ENCODE results near the gene KRT82.
"Not testable (repeated sequence)": the region's sequence is repeated elsewhere in the genome, so short reads cannot be mapped to it uniquely, and the experiment has no call there.

The KRT82 gene

DNA sequence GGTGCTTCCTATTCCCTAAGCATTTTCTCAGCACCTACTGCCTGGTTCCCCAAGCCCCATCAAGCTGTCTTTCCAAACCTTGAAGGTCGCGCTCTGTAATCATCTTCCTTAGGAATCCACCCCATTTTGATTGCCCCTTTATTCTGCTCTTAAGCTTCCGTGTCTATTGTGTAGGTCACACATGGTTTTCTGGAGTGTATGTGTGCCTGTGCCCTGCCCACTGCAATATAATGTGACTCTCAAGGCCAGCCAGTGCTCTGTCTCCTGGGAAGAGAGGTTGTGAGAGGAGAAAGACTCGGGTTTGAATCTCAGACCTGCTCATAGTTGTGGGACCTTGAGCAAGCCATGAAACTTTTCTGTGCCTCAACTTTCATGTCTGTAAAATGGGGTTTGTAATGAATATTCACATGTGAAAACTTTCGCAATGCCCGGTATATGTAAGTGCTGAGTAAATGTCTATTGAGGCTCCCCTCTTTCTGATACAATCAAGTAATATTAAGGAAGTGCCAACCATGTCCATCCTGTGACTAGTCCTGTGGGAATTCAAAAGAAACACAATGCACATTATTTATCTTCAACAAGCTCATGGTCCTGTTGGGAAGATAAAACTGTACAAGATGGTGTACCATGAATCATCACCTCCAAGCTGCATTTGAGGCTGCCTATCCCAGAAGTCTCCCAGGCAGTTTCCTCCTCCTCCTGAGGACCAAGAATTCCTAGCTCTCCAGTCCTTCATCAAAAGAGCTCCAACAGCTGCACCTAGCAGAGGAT lies 28.8 kb upstream of the KRT82 start:
- no peak for DNase-seq

DNA sequence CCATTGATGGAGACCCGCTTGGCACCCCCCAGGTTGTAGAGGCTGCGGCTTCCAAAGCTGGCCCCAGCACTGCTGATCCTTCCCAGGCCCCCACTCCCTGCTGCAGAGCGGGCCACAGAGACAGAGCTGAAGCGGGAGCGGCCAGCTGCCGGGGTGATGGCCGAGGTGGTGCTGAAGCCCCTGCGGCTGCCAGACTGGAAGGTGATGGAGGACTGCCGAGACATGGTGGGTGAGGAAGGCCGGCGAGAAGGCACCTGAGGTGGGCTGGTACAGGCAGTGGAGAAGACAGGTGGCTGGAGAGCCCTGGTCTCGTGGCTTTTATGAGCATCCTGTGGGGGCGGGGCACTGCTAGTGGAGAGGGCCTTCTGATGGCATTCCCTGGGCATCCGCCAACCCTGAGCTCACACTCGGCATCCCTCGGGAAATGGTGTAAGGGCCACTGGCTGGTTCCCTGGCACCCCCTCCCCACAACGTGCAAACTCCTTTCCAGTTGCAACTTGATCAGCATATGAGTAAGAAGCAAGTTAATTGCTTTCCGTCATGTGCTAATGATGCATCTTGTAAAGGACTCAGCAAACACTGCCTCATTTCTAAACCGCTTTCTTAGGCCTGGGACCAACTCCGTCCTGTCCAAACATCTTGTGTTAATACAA lies 28.1 kb upstream of the KRT82 start, which contains the start of gene KRT75:
Gene KRT75, minus strand, starts transcription at position 291 of the 653 bp plus-strand sequence. Its CDS starts 67 bp downstream, at position 224.
- DNase-seq = peak in 1 of 3 experiments; percentile 14

DNA sequence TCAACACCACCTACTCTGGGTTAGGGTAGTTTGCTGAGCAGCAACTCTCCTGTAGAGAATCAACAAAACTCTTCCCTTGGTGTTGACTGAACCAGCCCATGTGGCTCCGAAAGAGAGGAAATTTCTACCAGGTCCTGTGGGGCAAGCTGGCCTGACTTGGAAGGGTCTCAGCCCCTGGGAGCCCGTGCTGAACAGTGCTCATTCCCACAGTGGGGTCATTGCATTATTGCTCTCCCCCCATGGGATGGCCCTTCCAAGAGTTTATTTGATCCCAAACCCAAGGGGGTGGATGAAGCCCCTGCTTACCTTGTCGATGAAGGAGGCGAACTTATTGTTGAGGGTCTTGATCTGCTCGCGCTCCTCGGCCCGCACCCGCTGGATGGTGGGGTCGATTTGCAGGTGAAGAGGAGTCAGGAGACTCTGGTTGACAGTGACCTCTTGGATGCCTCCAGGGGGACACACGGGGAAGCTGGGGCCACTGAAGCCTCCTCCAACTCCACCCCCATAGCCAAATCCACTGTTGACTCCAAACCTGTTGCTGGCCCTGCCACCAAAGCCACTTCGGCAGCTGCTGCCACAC lies 27.5 kb upstream of the KRT82 start:
- DNase-seq = no peak

DNA sequence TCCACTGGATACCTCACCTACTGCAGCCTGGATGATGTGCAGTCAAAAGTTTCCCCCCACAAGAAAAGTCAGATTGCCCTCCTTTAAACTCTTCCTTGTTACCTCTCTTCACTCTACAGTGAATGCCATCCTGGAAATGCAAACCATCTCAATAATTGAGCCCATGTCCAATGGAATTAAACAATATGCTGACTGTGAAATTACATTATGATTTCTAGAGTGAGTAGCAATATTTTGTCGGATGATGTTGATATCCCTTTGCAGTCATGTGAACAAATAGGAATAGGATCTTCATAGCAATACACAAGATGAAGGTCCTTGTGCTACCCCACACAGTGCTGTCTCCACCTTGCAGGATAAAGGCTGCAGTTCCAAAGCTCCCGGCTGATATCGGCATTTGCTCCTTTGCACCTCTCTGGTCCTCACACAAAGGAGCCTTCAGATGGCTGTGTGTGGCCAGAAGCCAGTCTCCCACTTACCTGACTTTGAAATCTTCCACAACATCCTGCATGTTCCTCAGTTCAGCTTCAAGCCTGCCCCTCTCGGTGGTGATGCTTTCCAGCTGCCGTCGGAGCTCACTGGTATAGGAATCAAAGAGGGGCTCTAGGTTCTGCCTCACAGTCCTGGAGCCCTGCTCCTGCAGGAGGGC lies 26.5 kb upstream of the KRT82 start:
- no peak for DNase-seq

DNA sequence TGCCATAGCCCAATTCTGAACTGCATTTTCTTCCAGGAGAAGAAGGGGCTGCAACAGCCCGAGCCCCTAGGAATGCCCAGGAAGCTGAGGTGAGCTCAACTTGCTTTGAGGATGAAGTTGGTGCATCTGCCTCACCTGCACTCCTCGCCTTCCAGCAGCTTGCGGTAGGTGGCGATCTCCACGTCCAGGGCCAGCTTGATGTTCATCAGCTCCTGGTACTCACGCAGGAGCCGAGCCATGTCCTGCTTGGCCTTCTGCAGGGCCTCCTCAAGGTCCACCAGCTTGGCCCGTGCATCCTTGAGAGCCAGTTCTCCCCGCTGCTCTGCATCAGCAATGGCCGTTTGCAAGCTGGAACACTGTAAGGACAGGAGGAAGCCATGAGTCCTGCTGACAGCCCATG lies 22.0 kb upstream of the KRT82 start:
- no peak for DNase-seq

DNA sequence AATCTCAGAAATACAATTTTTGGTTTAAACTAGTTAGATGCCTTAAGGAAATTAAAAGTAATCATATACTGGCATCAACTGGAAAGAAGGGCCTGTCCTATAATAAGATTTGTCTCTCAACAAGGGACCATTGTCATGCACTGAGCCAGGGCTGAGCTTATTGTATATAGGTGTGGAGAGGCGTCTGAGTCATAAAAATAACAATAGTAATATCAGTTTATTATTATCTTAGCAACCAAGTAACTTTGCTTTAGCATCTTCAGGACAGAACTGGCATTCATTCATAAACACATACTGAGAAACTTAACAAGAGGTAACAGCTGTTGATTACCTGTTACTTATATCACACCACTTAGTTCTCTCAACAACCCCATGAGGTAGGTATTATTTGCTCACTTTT lies 20.9 kb upstream of the KRT82 start:
- DNase-seq = no peak

DNA sequence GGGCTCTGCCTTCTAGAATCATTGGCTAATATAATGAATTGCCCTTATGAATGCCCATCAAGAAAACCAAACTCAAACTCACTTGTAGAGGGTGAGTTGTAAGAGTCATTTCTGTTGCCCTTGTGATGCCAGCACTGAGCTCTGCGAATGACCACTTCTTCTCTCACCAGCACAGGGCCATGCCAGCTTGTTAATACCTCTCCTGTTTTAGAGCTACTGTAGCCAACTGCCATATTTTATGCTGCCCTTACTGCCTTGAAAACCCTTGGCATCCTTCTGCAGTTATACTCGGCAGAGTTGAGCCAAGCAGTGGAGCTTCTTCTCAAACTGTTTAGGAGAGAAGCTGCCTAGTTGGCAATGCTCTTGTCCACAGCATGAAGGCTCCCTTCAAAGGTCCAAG lies 19.9 kb upstream of the KRT82 start:
- DNase-seq = no peak

DNA sequence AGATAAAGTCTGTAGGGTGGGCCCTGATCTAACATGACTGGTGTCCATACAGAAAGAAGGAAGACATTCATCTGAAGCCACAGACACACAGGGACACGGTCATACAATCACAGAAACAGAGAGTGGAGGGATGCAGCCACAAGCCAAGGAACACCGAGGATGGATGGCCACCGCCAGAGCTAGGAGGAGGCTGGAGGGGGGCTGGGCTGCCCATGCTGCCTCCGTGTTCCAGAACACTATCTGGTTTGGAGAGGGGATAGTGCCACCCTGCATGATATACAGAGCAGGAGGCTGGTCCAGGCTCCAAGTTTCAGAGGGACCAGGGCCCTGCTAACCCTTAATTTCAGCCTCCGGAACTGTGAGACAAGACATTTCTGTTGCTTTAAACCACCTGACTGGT lies 19.3 kb upstream of the KRT82 start:
- DNase-seq = no peak

DNA sequence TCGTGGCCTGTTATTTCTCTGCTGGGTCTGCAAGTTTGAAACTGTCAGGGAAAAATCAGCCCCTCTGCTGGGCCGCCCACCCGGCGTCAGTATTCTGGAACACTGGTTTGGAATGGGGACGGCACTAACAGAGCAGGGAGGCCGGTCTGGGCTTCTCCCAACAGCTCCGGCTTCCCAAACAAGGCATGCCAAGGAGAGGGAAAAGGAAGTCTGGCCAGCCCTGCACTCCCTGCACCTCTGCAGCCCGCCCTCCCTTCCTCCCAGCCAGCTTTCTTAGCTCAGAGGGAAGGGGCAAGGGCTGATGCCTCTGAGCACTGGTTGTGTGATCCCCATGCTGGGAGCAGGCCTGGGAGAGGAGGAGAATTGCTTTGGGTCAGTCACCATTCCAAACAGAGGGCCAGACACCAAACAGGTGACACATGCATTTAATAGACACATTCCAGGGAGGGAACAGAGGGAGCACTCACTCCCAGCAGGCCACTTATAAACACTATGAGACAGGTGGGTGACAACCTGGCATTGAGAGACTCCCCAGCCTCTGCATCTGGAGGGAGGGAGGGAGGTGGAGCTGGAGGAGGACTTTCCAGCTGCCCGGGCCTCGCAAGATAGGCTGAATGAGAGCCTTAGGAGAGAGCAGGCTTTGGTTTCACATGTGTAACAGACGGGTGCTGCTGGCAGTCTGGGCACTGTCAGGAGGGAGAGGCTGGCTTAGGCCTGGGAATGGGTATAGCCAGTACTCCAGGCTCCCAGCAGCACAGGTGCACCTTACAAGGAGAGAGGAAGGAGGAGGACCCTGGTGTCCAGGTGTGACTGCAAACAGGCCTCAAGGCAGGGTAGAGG lies 17.7 kb upstream of the KRT82 start:
- peak; percentile 56 to 74 (median 59) for DNase-seq

DNA sequence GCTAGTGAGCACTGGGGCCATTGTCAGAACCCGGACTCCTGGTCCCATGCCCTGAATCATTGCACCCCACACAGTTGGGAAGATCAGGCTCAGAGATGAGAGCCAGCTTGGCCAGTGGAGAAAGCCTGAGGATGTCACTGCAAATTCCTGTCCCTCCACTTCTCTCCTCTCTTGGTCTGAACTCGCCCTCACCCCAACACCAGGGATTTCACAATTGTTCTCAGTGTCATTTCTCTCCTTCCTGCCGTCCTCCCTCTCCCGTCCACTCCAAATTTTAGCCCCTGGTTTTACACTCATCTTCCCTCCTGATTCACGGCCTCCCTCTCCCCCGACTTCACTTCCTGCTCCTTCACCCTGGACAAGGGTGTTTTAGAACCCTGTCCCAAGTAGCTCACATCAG lies 16.9 kb upstream of the KRT82 start:
- DNase-seq = no peak

DNA sequence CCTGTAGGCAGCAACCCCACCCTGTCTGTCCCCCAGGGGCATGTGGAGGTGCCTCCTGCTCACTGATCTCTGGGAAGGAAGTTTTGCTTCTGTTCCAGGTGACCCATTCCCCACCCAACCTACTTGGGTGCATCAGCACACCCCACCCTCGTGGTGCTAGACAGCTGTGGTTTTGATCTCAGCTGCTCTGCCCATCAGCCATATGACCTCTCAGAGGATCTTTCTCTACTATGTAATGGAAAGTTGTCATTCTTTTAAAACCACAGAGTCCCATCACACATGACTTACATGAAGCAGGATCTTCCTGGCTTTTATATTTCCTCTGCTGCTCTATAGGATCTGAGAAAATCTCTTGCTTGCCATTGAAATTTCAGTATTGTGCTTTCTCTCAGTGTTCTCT lies 13.5 kb upstream of the KRT82 start:
- DNase-seq = no peak

DNA sequence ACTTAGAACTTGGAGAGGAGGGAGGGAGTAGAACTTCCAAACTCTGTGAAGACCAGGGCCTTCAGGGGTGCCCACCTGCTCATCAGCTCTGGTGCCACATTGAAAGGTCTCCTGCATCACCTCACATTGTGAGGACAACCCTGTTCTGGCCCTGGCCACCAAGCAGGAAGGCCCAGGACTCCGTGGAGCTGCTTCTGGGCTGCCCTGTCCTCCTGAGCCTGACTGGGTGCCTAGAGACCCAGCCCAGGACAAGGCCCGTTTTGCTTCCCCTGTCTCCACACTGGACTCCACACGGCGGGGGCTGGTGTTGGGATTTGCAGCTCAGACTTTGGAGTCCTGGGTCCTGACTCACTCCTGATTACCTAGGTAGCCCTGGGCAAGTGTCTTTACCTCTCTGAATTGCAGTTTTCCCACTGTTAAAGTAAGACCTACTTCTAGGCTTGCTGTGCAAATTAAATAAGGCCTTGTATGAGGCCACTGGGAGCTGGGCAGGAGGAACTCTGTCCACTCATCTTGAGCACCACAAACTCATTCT lies 12.5 kb upstream of the KRT82 start:
- no peak for DNase-seq

DNA sequence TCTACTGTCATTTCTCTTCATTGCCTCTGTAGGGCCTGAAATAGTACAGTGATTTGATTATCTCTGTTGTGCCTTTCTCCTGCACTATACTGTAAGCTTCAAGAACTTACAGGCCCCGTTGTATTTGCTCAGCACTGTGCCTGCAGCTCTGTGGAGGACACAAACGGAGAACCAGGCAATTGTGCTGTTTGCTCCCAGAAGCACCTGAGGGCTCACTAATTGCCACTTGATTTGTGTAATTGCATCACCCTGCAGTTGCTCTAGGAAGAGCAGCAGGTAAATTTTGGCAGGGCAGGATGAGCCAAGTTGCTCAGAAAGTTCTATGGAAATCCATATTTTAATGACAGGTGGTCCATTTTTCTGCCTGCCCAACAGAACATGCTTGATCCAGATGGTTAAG lies 11.6 kb upstream of the KRT82 start:
- peak; percentile 21 to 95 (median 85) for DNase-seq

DNA sequence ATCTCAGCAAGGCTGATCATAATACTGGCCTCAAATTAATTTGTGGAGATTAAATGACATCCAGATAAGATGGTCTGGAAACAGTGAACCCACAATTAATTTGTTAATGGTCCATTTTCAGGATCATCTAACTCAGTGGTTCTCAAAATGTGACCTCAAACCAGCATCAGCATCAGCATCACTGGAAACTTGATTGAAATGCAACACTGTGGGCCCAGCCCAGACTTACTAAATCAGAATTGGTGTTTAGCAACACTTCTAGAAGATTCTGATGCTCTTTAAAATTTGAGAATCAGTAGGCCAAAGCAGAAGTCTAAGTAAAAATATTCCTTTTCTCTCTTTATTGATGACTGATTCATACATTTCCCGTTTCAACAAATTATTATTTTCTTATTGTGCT lies 10.7 kb upstream of the KRT82 start:
- DNase-seq = no peak

DNA sequence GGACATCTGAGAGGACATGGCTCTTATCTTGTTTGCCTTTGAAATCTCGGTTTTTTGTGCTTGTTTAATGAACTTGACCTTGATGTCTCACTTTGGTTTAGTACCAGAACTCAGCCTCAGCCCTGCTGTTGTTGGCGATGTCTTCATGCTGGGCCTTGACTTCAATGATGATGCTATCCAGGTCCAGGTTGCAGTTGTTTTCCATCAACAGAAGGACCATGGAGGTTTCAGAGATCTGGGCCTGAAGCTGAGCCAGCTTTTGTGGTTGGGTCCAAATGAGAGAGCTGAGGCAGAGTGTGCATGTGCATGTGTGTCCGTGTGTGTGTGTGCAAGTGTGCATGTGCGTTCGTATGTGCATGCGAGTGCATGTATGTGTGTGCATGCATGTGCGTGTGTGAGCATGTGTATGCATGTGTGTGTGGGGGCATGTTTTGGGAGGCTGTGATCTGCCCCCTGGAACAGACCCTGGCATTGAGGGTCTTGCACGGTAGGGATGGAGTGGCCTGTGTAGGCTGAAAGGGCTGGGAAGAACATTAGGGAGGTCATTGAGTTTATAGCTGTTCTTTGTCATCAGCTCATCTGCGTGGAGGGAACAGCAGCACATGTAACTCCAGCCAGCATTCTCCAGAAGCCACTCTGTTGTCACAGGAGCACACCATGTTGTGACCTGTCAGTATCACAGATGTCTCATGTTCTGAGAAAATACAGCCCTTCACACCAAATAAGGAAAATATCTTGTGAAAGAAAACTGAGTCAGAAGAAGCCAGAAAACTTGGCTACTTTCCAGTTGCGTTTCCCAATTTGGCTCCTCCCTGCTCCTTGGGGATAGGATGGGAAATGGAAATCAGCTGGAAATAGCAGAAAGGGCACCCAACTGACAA lies 10.0 kb upstream of the KRT82 start:
- DNase-seq = no peak

DNA sequence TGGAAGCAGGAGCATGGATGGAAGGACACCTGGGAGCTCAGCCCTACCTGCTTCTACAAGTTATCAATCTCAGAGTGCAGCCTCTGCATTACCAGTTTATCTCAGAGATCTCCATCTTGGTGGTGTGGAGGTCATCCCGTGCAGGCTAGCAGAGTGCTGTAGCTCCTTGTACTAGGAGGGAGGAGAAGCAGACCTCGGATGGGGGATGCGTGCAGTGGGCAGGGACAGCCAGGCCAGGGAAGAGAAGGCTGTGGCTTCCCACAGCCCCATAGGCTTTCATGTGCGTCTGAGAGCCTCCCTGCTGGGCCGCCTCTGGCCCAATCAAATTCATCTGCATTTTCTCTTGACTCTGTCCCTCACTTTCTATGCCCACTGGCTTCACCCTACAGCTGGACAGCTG lies 8.8 kb upstream of the KRT82 start:
- DNase-seq = no peak

DNA sequence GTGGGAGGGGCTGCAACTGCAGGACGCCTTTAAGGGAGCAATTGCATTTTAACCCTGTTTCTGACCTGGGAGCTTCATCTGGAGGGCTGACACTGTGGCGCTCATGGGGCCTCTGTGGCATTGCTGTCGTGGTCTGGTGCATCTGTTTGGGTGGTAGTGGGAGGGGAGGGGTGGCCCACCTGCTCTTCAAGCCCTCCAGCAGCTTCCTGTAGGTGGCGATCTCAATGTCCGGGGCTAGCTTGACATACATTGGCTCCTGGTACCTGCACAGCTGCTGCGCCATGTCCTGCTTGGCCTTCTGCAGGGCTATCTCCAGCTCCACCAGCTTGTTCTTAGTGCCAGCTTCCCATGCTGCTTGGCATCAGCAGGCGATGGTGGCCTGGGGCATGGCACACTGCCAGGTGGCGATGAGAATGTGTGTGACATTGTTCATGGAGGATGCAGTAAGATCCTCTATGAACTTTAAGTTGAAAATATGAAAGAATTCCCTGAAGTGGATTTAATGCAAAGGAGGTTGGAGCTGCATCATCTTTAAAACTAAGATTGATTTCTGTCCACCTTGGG lies 7.7 kb upstream of the KRT82 start:
- no peak for DNase-seq

DNA sequence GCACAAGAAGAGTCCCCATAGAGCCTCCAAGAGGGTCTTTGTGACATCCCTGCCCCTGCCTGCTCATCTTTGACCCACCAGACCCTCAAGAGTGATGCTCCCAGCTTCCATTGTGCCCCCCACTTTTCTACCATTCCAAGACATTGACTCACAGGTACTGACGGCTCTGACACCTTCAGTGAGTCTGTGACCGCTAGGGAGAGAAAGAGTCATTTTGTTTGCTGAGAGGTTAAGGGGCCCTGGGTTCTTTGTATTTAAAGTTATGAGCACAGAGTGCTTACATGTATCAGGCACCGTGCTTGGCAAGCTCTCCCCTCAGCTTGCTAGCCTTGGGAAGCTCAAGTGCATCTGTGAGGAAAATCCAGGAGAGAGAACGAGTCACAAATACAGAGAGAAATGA lies 7.1 kb upstream of the KRT82 start:
- no peak for DNase-seq

DNA sequence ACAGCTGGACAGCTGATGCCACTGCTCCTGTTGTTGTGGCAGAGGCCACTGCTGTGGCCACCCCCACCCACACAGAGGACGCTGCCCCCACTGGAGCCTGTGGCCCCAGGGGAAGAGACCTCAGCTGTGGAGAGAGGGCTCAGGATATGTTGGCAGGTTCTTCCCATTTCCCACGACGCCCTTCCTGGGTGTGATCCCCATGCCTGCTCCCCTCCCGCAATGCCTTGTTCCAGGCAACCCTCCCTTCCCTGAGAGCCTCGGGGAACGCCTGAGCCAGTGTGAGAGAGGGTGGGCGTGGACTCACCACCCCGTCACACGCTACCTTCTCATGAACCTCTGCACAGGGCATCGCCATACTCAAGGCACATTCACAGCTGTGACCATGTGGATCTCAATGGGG lies 5.7 kb upstream of the KRT82 start:
- no peak for DNase-seq

DNA sequence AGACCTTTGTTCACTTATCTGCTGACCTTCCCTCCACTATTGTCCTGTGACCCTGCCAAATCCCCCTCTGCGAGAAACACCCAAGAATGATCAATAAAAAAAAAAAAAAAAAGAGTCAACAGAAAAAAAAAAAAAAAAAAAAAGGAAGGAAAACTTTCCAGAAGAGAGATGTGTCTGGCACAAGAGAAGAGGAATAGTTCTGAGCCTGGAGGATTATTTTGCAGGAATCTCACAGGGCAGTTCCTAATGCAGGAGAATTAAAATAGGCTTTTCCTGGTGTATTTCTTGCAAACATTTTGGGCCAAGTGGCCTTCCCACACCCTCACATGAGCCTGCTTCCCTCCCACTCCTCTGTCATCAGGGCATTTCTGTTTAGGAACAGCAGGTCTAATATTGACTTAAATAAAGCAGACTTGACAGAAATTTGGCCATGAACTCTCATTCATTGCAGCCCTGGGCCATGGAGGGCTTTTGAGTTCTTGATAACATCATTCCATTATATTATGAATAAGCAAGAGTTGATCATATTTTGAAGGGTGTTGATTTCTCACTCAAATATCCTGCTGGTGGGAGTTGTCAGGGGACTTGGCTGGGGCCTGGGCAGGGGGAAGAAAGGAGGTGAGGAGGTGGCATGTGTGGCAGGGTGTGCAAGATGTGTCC lies 4.6 kb upstream of the KRT82 start:
- DNase-seq = not testable (repeated sequence)

DNA sequence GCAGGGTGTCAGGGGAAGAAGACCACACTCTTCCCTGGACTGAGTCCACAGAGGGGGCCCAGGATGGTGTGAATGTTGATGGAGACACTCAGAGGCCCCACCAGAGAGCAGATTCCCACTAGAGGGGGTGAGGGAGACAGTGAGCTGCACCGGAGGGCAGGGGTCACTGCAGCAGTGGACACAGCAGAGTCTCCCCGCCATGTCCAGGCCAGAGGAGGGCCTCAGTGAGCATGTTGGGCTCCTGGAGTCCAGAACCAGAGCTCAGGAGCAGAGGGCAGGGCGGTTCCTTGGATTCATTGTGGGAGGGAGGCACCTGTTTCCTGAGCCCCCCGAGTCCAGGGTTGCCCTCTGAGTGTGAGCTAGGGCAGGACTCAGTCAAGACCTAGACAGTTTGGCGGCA lies 1.8 kb upstream of the KRT82 start:
- DNase-seq = no peak
